IPS-20b (cell line): ENCODE results near the gene ASIC2.
A peak's percentile ranks its signal among the peaks of the same experiment; 100 is the strongest.

Experiments used
- H3K27ac ChIP-seq: one replicate; pipeline ENCODE4 v1.5.1; 2013; ENCODE audit warnings: low read length
- H3K27me3 ChIP-seq: 2 replicates; pipeline ENCODE4 v1.6.1; 2013; ENCODE audit warnings: mild to moderate bottlenecking, low read length, inconsistent platforms; ENCODE audit not compliant: insufficient read depth
- H3K36me3 ChIP-seq: 2 replicates; pipeline ENCODE4 v1.6.1; 2013; ENCODE audit warnings: low read depth, mild to moderate bottlenecking, inconsistent platforms, low read length, moderate library complexity; ENCODE audit not compliant: insufficient read depth
- H3K4me1 ChIP-seq: 2 replicates; pipeline ENCODE4 v1.6.1; 2013; ENCODE audit warnings: mild to moderate bottlenecking, control low read depth, inconsistent platforms, low read length, moderate library complexity; ENCODE audit not compliant: insufficient read depth
- H3K4me3 ChIP-seq: 2 replicates; pipeline ENCODE4 v1.5.1; 2013; ENCODE audit warnings: mild to moderate bottlenecking, low read length, inconsistent platforms
- H3K9ac ChIP-seq: 2 replicates; pipeline ENCODE4 v1.6.1; 2013; ENCODE audit warnings: low read depth, mild to moderate bottlenecking, inconsistent platforms, low read length, moderate library complexity
- H3K9me3 ChIP-seq: 2 replicates; pipeline ENCODE4 v1.6.1; 2013; ENCODE audit warnings: mild to moderate bottlenecking, low read depth, low read length, inconsistent platforms; ENCODE audit not compliant: insufficient read depth

ASIC2 gene

GRCh38 chr17:33310296-33310695, 17.2 kb upstream of the ASIC2 start:
- Histone ChIP-seq H3K4me3 (no peak overlapping the region), H3K36me3 (no peaks in the 10 kb centered on the region), H3K27ac (no peak overlapping the region), H3K27me3 (no peaks in the 10 kb centered on the region; the same call in 1 of the 2 replicates), H3K9me3 (no peaks in the 10 kb centered on the region), H3K4me1 (no peaks in the 10 kb centered on the region), H3K9ac (no peak overlapping the region)

GRCh38 chr17:33303254-33303653, 10.2 kb upstream of the ASIC2 start:
- Histone ChIP-seq H3K9me3 (no peaks in the 10 kb centered on the region), H3K36me3 (no peaks in the 10 kb centered on the region), H3K27ac (no peak overlapping the region), H3K9ac (no peak overlapping the region), H3K4me1 (peaks cover 3% of the 10 kb centered on the region; the same call in 1 of the 2 replicates), H3K27me3 (no peaks in the 10 kb centered on the region), H3K4me3 (no peak overlapping the region)

- Histone ChIP-seq H3K9me3 (no peaks in the 10 kb centered on the region), H3K36me3 (no peaks in the 10 kb centered on the region), H3K9ac (no peak overlapping the region), H3K4me3 (no peak overlapping the region), H3K27ac (no peak overlapping the region), H3K4me1 (peaks cover 3% of the 10 kb centered on the region; the same call in 1 of the 2 replicates), H3K27me3 (peaks cover 1% of the 10 kb centered on the region; the same call in 1 of the 2 replicates)
Observed at GRCh38 chr17:33302394-33302793, 9.3 kb upstream of the ASIC2 start.

GRCh38 chr17:33300241-33300640, 7.1 kb upstream of the ASIC2 start:
- no peak overlapping the region for H3K4me3 ChIP-seq
- H3K27me3 ChIP-seq: peaks cover 21% of the 10 kb centered on the region
- no peaks in the 10 kb centered on the region for H3K9me3 ChIP-seq
- H3K27ac ChIP-seq: no peak overlapping the region
- H3K36me3 ChIP-seq: no peaks in the 10 kb centered on the region
- peaks cover 3% of the 10 kb centered on the region; the same call in 1 of the 2 replicates for H3K4me1 ChIP-seq
- no peak overlapping the region for H3K9ac ChIP-seq

- H3K4me1 ChIP-seq: peaks cover 3% of the 10 kb centered on the region; the same call in 1 of the 2 replicates
- no peak overlapping the region for H3K27ac ChIP-seq
- H3K9ac ChIP-seq: no peak overlapping the region
Observed at GRCh38 chr17:33299115-33299514, 6.0 kb upstream of the ASIC2 start.

GRCh38 chr17:33297643-33298042, 4.5 kb upstream of the ASIC2 start:
- no peak overlapping the region for H3K27ac ChIP-seq
- no peaks in the 10 kb centered on the region for H3K36me3 ChIP-seq
- H3K9ac ChIP-seq: no peak overlapping the region
- H3K4me1 ChIP-seq: peaks cover 3% of the 10 kb centered on the region; the same call in 1 of the 2 replicates
- H3K27me3 ChIP-seq: peaks cover 47% of the 10 kb centered on the region
- H3K4me3 ChIP-seq: no peak overlapping the region
- H3K9me3 ChIP-seq: no peaks in the 10 kb centered on the region

More at GRCh38 chr17:33299115-33299514, 6.0 kb upstream of the ASIC2 start:
- no peaks in the 10 kb centered on the region for H3K36me3 ChIP-seq
- H3K27me3 ChIP-seq: peaks cover 32% of the 10 kb centered on the region
- H3K4me3 ChIP-seq: no peak overlapping the region
- no peaks in the 10 kb centered on the region for H3K9me3 ChIP-seq

- no peaks in the 10 kb centered on the region for H3K9me3 ChIP-seq
Observed at GRCh38 chr17:33294994-33295393, 1.9 kb upstream of the ASIC2 start.

GRCh38 chr17:33292201-33292980, 704 bp downstream of the ASIC2 start:
- H3K27me3 ChIP-seq: peaks cover 94% of the 10 kb centered on the region
- no peak overlapping the region for H3K27ac ChIP-seq

More at GRCh38 chr17:33294994-33295393, 1.9 kb upstream of the ASIC2 start:
- Histone ChIP-seq H3K9ac (no peak overlapping the region), H3K27ac (no peak overlapping the region), H3K4me1 (no peaks in the 10 kb centered on the region), H3K4me3 (no peak overlapping the region), H3K36me3 (no peaks in the 10 kb centered on the region), H3K27me3 (peaks cover 74% of the 10 kb centered on the region)

GRCh38 chr17:33291248-33292200, 1.6 kb downstream of the ASIC2 start:
- Histone ChIP-seq H3K27ac (no peak overlapping the region), H3K4me3 (peak overlapping the region; percentile 71), H3K27me3 (peaks cover 86% of the 10 kb centered on the region), H3K36me3 (no peaks in the 10 kb centered on the region), H3K9me3 (no peaks in the 10 kb centered on the region), H3K9ac (no peak overlapping the region), H3K4me1 (no peaks in the 10 kb centered on the region)

More at GRCh38 chr17:33292201-33292980, 704 bp downstream of the ASIC2 start:
- Histone ChIP-seq H3K9me3 (no peaks in the 10 kb centered on the region), H3K36me3 (no peaks in the 10 kb centered on the region), H3K4me3 (peak overlapping the region; percentile 60), H3K4me1 (no peaks in the 10 kb centered on the region), H3K9ac (no peak overlapping the region)

GRCh38 chr17:33290253-33290652, 2.8 kb downstream of the ASIC2 start:
- Histone ChIP-seq H3K9ac (no peak overlapping the region), H3K4me1 (no peaks in the 10 kb centered on the region), H3K27ac (no peak overlapping the region), H3K4me3 (no peak overlapping the region), H3K36me3 (no peaks in the 10 kb centered on the region), H3K9me3 (no peaks in the 10 kb centered on the region), H3K27me3 (peaks cover 75% of the 10 kb centered on the region)

- Histone ChIP-seq H3K9me3 (no peaks in the 10 kb centered on the region), H3K9ac (no peak overlapping the region), H3K36me3 (no peaks in the 10 kb centered on the region), H3K4me1 (no peaks in the 10 kb centered on the region), H3K27me3 (peaks cover 62% of the 10 kb centered on the region), H3K27ac (no peak overlapping the region), H3K4me3 (no peak overlapping the region)
Observed at GRCh38 chr17:33288954-33289353, 4.1 kb downstream of the ASIC2 start.
